ENCODE measurements around the gene QKI.
"Not testable (repeated sequence)": the region's sequence is repeated elsewhere in the genome, so short reads cannot be mapped to it uniquely, and the experiment has no call there.

QKI gene

DNA sequence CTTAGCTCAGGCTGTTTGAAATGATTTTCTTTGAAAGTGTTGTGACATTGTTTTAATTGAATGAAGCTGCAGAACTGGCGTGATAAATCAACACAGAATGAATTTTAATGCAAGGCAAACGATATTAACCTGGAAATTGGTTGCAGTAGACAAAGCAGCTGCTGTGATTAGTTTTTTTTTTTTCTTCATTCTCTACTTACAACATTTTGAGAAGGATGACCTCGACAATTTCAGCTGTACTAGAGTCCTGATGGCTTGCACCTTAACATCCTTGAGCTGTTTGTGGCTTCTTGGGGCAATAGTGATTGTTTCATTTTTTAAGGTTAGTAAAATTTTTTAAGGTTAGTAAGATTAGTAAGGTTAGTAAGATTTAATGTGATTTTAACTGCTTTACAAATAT is 54.2 kb downstream of the QKI start:
- TF ChIP-seq, protein P1, sequence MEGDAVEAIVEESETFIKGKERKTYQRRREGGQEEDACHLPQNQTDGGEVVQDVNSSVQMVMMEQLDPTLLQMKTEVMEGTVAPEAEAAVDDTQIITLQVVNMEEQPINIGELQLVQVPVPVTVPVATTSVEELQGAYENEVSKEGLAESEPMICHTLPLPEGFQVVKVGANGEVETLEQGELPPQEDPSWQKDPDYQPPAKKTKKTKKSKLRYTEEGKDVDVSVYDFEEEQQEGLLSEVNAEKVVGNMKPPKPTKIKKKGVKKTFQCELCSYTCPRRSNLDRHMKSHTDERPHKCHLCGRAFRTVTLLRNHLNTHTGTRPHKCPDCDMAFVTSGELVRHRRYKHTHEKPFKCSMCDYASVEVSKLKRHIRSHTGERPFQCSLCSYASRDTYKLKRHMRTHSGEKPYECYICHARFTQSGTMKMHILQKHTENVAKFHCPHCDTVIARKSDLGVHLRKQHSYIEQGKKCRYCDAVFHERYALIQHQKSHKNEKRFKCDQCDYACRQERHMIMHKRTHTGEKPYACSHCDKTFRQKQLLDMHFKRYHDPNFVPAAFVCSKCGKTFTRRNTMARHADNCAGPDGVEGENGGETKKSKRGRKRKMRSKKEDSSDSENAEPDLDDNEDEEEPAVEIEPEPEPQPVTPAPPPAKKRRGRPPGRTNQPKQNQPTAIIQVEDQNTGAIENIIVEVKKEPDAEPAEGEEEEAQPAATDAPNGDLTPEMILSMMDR (IDR thresholded peaks at IDR 0.05; ENCODE audit: control insufficient read depth, insufficient read depth, low read depth, low read length, missing control alignments): no peak
- DNase-seq (ENCODE audit: low read depth): no peak
- no peak overlapping the region for H3K4me3 ChIP-seq (ENCODE audit: control insufficient read depth, low read depth, low read length)

DNA sequence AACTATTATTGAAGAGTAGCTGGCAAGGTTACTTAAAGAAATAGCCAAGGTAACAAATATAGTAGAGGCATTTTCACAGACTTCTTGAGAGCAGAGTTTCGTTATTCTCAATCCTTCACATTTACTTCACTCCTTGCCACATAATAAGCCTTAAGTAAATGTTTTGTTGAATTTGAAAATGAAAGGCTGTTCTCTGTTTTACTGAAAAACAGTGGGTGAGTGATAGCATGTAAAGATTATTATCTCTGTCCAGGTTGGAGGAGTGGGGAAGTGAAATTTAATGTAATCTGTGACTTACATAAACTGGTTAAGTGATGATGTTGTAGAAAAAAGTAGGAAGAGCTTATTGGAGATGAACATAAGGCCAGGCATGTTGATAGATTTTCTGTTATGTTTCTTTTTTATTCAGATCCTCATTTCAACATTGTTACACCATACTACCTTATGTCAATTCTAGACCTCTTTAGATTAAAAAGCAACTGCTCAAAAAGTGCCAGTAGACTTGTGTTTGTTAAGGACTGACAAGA is 55.0 kb downstream of the QKI start:
- TF ChIP-seq, protein P1 (IDR thresholded peaks at IDR 0.05; ENCODE audit: control insufficient read depth, insufficient read depth, low read depth, low read length, missing control alignments): no peak
- DNase-seq (ENCODE audit: low read depth): no peak
- no peak overlapping the region for H3K4me3 ChIP-seq (ENCODE audit: control insufficient read depth, low read depth, low read length)

DNA sequence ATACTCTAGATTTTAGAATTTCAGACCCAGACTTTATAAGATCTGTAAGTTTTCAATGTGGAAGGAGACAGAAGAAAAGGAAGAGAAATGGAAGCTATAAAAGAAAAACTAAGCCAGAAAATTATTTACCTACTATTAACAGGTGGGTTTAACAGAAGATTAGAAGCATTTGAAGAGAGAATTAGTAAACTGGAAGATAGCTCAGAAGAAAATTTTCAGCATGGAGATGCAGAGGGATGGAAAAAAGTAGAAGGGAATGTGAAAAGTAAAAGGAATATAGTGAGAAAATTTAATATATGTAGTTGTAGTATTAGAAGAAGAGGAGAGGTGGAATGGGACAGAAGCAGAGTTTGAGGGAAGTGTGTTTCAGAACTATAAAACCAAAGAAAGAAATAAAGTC is 56.1 kb downstream of the QKI start:
- DNase-seq (ENCODE audit: low read depth): no peak
- H3K4me3 ChIP-seq (ENCODE audit: control insufficient read depth, low read depth, low read length): no peak overlapping the region
- TF ChIP-seq, protein P1 (IDR thresholded peaks at IDR 0.05; ENCODE audit: control insufficient read depth, insufficient read depth, low read depth, low read length, missing control alignments): no peak

DNA sequence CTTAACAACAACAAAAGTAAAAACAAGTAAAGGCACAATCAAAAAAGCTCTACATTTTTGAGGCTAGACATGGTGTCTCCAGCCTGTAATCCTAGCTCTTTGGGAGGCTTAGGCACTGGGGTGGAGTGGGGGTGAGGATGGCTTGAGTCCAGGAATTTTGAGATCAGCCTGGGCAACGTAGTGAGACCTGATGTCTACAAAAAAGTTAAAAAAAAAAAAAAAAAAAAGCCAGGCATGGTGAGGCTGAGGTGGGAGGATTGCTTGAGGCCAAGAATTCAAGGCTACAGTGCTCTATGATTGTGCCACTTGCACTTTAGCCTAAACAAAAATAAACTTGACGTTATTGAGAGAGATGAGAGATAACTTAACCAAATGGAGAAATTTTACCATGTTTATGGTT is 60.1 kb downstream of the QKI start:
- no peak for DNase-seq (ENCODE audit: low read depth)
- TF ChIP-seq, protein P1 (IDR thresholded peaks at IDR 0.05; ENCODE audit: control insufficient read depth, insufficient read depth, low read depth, low read length, missing control alignments): no peak
- H3K4me3 ChIP-seq (ENCODE audit: control insufficient read depth, low read depth, low read length): no peak overlapping the region

DNA sequence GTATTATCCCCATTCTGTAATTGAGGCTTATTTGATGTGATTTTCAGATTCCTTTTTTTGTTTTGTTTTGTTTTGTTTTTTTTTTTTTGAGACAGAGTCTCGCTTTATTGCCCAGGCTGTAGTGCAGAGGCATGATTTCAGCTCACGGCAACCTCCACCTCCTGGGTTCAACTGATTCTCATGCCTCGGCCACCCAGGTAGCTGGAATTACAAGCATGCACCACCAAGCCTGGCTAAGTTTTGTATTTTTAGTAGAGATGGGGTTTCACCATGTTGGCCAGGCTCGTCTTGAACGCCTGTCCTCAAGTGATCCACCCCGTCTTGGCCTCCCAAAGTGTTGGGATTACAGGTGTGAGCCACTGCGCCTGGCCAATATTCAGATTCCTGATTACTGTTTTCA is 62.4 kb downstream of the QKI start:
- not testable (repeated sequence) for H3K4me3 ChIP-seq (ENCODE audit: control insufficient read depth, low read depth, low read length); DNase-seq (ENCODE audit: low read depth)

DNA sequence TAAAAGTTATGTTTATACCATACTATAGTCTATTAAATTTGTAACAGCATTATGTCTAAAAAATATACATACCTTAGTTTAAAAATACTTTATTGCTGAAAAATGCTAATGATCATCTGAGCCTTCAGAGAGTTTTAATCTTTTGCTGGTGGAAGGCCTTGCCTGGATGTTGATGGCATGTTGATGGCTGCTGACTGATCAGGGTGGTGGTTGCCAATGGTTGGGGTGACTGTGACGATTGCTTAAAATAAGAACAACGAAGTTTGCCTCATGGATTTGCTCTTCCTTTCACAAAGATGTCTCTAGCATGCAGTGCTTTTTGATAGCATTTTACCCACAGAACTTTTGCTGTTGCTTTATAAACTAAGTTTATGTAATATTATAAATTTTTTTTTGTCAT is 68.6 kb downstream of the QKI start:
- H3K4me3 ChIP-seq (ENCODE audit: control insufficient read depth, low read depth, low read length): no peak overlapping the region
- TF ChIP-seq, protein P1 (IDR thresholded peaks at IDR 0.05; ENCODE audit: control insufficient read depth, insufficient read depth, low read depth, low read length, missing control alignments): no peak
- DNase-seq (ENCODE audit: low read depth): no peak

DNA sequence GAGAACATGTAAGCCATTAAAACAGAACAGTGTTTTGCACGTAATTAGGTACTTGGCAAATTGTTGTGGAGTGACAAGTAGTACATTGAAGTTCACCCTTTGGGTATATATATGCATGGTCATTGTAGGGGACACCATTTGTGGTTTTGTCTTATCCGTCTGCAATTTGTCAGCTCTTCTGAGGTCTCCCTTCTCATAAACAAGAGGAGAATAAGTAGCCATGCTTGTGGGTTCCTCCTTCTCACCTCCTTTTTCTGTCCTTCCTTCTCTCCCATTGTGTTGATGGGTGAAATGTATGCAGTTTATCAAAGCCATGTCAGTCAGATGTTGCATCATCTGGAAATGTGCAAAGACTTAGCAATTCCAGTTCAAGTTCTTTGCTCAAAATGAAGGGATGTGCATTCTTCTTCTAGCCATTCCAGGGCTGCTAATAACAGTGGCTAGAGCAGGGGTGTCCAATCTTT is 70.9 kb downstream of the QKI start:
- TF ChIP-seq, protein P1 (IDR thresholded peaks at IDR 0.05; ENCODE audit: control insufficient read depth, insufficient read depth, low read depth, low read length, missing control alignments): no peak
- DNase-seq (ENCODE audit: low read depth): no peak
- no peak overlapping the region for H3K4me3 ChIP-seq (ENCODE audit: control insufficient read depth, low read depth, low read length)

All from AG09309 (cell line).